K562 (cell line): Measurements from ENCODE around the gene CDK4. TPM values are rescaled to one million over a fixed set of nuclear protein-coding genes. Genes with fewer than 3 reads are reported as not detected.
A peak's percentile ranks its signal among the peaks of the same experiment; 100 is the strongest.

ENCODE experiments used
- AFF1 ChIP-seq, 2 experiments: fragments of 450-650 bp; IDR thresholded peaks; 2 replicates each; pipeline ENCODE4 v1.6.1; 2018; ENCODE audit warnings: mild to moderate bottlenecking in 2 of 2, low read depth in 1 of 2; ENCODE audit not compliant: partially characterized antibody in 2 of 2
- ATF3 ChIP-seq, 2 experiments: fragments of 450-650 bp in 1 of 2; sonication (generic) in 1 of 2; formaldehyde crosslinking in 1 of 2; IDR thresholded peaks in 1 of 2; conservative IDR thresholded peaks in 1 of 2; 2 replicates each; pipeline versions ENCODE4 v1.6.1 to v1.8.1; 2016 to 2023; ENCODE audit warnings: mild to moderate bottlenecking in 2 of 2, moderate library complexity in 2 of 2, inconsistent platforms in 1 of 2, missing genetic modification reagents in 1 of 2
- HDGF ChIP-seq: fragments of 450-650 bp; IDR thresholded peaks from 2 replicates; pipeline ENCODE4 v1.6.1; 2016
- KDM1A ChIP-seq, 2 experiments: fragments of 450-650 bp; IDR thresholded peaks; 2 replicates each; pipeline ENCODE4 v1.6.1; 2016; ENCODE audit warnings: mild to moderate bottlenecking in 2 of 2
- KLF13 ChIP-seq: fragments of 450-650 bp; IDR thresholded peaks from 2 replicates; pipeline ENCODE4 v1.6.1; 2016; ENCODE audit warnings: missing genetic modification characterization, low read depth, mild to moderate bottlenecking, missing compliant biosample characterization, moderate library complexity, borderline replicate concordance
- MLLT1 ChIP-seq, 2 experiments: fragments of 450-650 bp; IDR thresholded peaks; 2 replicates each; pipeline ENCODE4 v1.6.1; 2016
- STAT6 ChIP-seq: sonication (generic); formaldehyde crosslinking; IDR thresholded peaks from 2 replicates; pipeline ENCODE4 v1.8.1; 2023; ENCODE audit warnings: mild to moderate bottlenecking, missing genetic modification reagents
- UBTF ChIP-seq, 2 experiments: IDR thresholded peaks; 2 replicates each; pipeline ENCODE4 v1.6.1; 2012; ENCODE audit warnings: improper control_type of control experiment in 2 of 2, low read depth in 2 of 2, low read length in 2 of 2, borderline replicate concordance in 1 of 2
- ZNF354B ChIP-seq: fragments of 250-450 bp; sonication (Bioruptor Pico); IDR thresholded peaks from 2 replicates; pipeline ENCODE4 v1.4.0; 2020
- ZNF395 ChIP-seq: fragments of 200-800 bp; sonication (Bioruptor generic); IDR thresholded peaks from 2 replicates; pipeline ENCODE4 v1.6.1; 2017; ENCODE audit warnings: missing genetic modification characterization, missing compliant biosample characterization
- polyA plus RNA-seq, 8 experiments: library from polyadenylated mRNA; depleted of rRNA in 4 of 8; stranded (reverse) in 5 of 8; unstranded in 3 of 8; fragments of >200 nt; fragmentation: Nextera tagmentation in 2 of 8; fragmentation: Illumina TruSeq in 1 of 8; extraction: Ambion mirVana in 2 of 8; extraction: Trizol in 1 of 8; gene quantifications; 2 replicates each; pipeline versions ENCODE4 v1.2.1 to v1.2.3, GENCODE V29; 2011 to 2014; ENCODE audit warnings: inconsistent platforms in 1 of 8, missing spikeins in 1 of 8
- total RNA-seq, 7 experiments: library from RNA; depleted of rRNA in 6 of 7; stranded (reverse); fragments of >200 nt in 6 of 7; fragmentation: Illumina TruSeq in 2 of 7; extraction: Trizol in 2 of 7; gene quantifications; 2 replicates each; pipeline versions ENCODE4 v1.2.1 to v1.2.3, GENCODE V29; 2011 to 2021; ENCODE audit warnings: low replicate concordance in 1 of 7

Gene CDK4
- total and polyA plus RNA-seq, 9 of the 15 experiments (the other 6 are each of a cell fraction or from before 2014, with no cell fraction given), result 37.8 to 436 (median 238) TPM

- TF ChIP-seq AFF1 (IDR thresholded peaks at IDR 0.05; ENCODE audit: low read depth in 1 of 2, partially characterized antibody in 2 of 2) (peak in 1 of 2 experiments; percentile 76), STAT6 (CRISPR knock-in tag) (0 out of 2 replicates have a peak, but pooled peaks have one; percentile 9), ZNF395 (CRISPR knock-in tag) (peak; percentile 19), UBTF (IDR thresholded peaks at IDR 0.05; ENCODE audit: borderline replicate concordance in 1 of 2, low read depth in 2 of 2, low read length in 2 of 2) (no peak), MLLT1 (IDR thresholded peaks at IDR 0.05) (peak in 1 of 2 experiments; percentile 15; a peak in 1 of 4 replicates), KLF13 (peak; percentile 88; the same call in 1 of the 2 replicates), KDM1A (IDR thresholded peaks at IDR 0.05) (no peak), HDGF (0 out of 2 replicates have a peak, but pooled peaks have one; percentile 43), ZNF354B (0 out of 2 replicates have a peak, but pooled peaks have one; percentile 0), ATF3 (IDR thresholded peaks at IDR 0.05) (no peak; the same call in 1 of the 2 replicates), ATF3 (CRISPR knock-in tag; conservative IDR thresholded peaks at IDR 0.05) (no peak)
Observed at GRCh38 chr12:57771236-57771872, 19.2 kb upstream of the CDK4 start (continued).
